ENCODE data around the gene SEC24D.
A peak's percentile ranks its signal among the peaks of the same experiment; 100 is the strongest.
"Not testable (repeated sequence)": the region's sequence is repeated elsewhere in the genome, so short reads cannot be mapped to it uniquely, and the experiment has no call there.

Gene SEC24D

GRCh38 chr4:118835571-118836300, at the start of gene SEC24D:
TSS of gene SEC24D (minus strand) at chr4:118836126. CDS start at chr4:118833696, 2,430 bp downstream.
- DNase-seq (ENCODE audit: low read depth in 2 of 2), result peak; percentile 47 to 74

GRCh38 chr4:118884716-118885115, 48.8 kb upstream of the SEC24D start:
- no peak for DNase-seq (ENCODE audit: low read depth in 2 of 2)

- no peak for DNase-seq (ENCODE audit: low read depth in 2 of 2)
Observed at GRCh38 chr4:118883861-118884260, 47.9 kb upstream of the SEC24D start.

GRCh38 chr4:118881512-118882146, 45.7 kb upstream of the SEC24D start:
- DNase-seq (ENCODE audit: low read depth in 2 of 2), result no peak

GRCh38 chr4:118879409-118879808, 43.5 kb upstream of the SEC24D start:
- no peak for DNase-seq (ENCODE audit: low read depth in 2 of 2)

GRCh38 chr4:118878507-118878906, 42.6 kb upstream of the SEC24D start:
- not testable (repeated sequence) for DNase-seq (ENCODE audit: low read depth in 2 of 2)

GRCh38 chr4:118877797-118878196, 41.9 kb upstream of the SEC24D start:
- DNase-seq (ENCODE audit: low read depth in 2 of 2), result no peak

- no peak for DNase-seq (ENCODE audit: low read depth in 2 of 2)
Observed at GRCh38 chr4:118872181-118872580, 36.3 kb upstream of the SEC24D start.

- no peak for DNase-seq (ENCODE audit: low read depth in 2 of 2)
Observed at GRCh38 chr4:118869808-118870342, 33.9 kb upstream of the SEC24D start.

GRCh38 chr4:118867311-118868067, 31.6 kb upstream of the SEC24D start:
- no peak for DNase-seq (ENCODE audit: low read depth in 2 of 2)

- DNase-seq (ENCODE audit: low read depth in 2 of 2), result no peak
Observed at GRCh38 chr4:118866442-118866841, 30.5 kb upstream of the SEC24D start.

- no peak for DNase-seq (ENCODE audit: low read depth in 2 of 2)
Observed at GRCh38 chr4:118865091-118865708, 29.3 kb upstream of the SEC24D start.

- no peak for DNase-seq (ENCODE audit: low read depth in 2 of 2)
Observed at GRCh38 chr4:118858779-118859178, 22.9 kb upstream of the SEC24D start.

GRCh38 chr4:118857760-118858159, 21.8 kb upstream of the SEC24D start:
- no peak for DNase-seq (ENCODE audit: low read depth in 2 of 2)

- no peak for DNase-seq (ENCODE audit: low read depth in 2 of 2)
Observed at GRCh38 chr4:118850488-118851173, 14.7 kb upstream of the SEC24D start.

- no peak for DNase-seq (ENCODE audit: low read depth in 2 of 2)
Observed at GRCh38 chr4:118849867-118850487, 14.1 kb upstream of the SEC24D start.

- no peak for DNase-seq (ENCODE audit: low read depth in 2 of 2)
Observed at GRCh38 chr4:118848901-118849300, 13.0 kb upstream of the SEC24D start.

GRCh38 chr4:118848242-118848641, 12.3 kb upstream of the SEC24D start:
- DNase-seq (ENCODE audit: low read depth in 2 of 2), result no peak

GRCh38 chr4:118846979-118847378, 11.1 kb upstream of the SEC24D start:
- DNase-seq (ENCODE audit: low read depth in 2 of 2), result no peak

- no peak for DNase-seq (ENCODE audit: low read depth in 2 of 2)
Observed at GRCh38 chr4:118845552-118846050, 9.7 kb upstream of the SEC24D start.

- no peak for DNase-seq (ENCODE audit: low read depth in 2 of 2)
Observed at GRCh38 chr4:118843237-118843636, 7.3 kb upstream of the SEC24D start.
